Measurements from ENCODE around the gene PNKD. TPM values are rescaled to one million over a fixed set of nuclear protein-coding genes. Genes with fewer than 3 reads are reported as not detected.

Gene PNKD, protein sequence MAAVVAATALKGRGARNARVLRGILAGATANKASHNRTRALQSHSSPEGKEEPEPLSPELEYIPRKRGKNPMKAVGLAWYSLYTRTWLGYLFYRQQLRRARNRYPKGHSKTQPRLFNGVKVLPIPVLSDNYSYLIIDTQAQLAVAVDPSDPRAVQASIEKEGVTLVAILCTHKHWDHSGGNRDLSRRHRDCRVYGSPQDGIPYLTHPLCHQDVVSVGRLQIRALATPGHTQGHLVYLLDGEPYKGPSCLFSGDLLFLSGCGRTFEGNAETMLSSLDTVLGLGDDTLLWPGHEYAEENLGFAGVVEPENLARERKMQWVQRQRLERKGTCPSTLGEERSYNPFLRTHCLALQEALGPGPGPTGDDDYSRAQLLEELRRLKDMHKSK
- 25.3 and 48.1 TPM in 2 replicates for total RNA-seq

DNA sequence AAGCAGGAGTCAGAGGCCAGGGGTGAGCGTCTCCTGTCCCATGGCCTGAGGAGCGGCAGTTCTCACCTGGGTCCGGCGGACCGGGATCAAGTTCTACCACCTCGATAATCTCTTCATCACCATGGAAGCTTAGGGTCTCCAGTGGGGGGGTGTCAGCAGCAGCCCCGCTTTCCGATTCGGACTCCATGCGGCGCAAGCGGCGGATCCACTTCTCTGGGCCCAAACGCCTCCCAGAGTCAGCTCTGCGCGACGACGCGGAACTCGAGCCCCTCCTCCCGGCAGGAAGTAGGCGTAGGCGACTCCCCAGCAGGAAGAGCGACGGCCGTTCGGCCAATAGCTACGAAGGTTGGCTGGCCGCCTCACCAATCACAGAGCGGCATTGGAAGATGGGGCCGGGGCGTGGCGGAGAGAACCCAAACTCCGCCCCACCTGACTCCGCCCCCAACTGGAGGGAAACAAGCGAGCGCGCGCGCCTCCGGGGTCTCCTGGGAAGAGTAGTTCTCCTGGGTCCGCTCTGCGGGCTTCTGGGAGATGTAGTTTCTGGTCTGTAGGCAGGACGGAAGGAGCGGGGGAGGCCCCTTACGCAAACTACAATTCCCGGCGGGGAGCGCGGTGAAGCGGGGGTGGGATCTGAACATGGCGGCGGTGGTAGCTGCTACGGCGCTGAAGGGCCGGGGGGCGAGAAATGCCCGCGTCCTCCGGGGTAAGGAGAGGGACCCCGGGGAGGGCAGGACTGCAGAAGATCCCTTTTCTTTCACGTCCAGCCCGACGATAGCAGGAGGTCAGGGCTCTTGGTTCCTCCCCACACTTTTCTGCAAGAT lies at the start of gene PNKD, which contains the start of gene AAMP:
Gene PNKD (plus strand): TSS at position 620 of the 821 bp plus-strand sequence. CDS start 17 bp downstream, at position 637.
Gene AAMP (minus strand): TSS at position 238 of the 821 bp plus-strand sequence. CDS start 51 bp downstream, at position 187.

DNA sequence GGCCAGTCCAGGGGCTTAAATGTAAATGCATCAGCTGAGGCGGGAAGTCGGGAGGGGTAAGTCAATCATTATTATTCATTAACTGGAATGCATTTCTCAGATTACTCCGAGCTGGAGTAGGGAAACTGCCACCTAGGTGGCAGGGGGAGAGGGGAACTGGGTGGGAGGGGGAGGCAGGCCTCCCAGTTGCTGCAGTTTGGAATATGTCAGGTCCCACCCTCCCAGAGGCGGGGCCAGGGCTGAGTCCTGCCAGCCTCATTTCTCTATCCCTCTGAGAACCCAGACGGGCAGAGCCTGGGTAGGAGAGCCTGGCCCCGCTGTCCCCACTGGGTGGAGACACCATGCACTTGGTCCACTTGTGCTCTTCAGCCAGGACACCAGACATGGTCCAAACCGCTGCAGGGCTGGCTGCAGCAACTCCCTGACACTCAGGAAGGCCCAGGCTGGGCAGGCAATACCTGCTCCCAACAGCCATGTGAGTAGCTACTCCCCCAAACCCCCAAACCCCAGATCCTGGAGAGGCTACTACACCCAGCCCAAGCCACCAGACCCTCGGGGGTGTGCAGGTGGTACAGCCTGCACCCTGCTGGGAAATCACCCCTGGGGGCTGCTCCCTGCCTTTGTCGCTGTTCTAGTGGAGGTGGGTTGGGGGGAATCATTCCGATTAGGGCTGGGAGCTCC lies 9.4 kb upstream of the PNKD start, which contains the start of gene GPBAR1:
Gene GPBAR1 (plus strand): TSS at position 274 of the 681 bp plus-strand sequence. CDS start 1,710 bp downstream, outside the sequence.

DNA sequence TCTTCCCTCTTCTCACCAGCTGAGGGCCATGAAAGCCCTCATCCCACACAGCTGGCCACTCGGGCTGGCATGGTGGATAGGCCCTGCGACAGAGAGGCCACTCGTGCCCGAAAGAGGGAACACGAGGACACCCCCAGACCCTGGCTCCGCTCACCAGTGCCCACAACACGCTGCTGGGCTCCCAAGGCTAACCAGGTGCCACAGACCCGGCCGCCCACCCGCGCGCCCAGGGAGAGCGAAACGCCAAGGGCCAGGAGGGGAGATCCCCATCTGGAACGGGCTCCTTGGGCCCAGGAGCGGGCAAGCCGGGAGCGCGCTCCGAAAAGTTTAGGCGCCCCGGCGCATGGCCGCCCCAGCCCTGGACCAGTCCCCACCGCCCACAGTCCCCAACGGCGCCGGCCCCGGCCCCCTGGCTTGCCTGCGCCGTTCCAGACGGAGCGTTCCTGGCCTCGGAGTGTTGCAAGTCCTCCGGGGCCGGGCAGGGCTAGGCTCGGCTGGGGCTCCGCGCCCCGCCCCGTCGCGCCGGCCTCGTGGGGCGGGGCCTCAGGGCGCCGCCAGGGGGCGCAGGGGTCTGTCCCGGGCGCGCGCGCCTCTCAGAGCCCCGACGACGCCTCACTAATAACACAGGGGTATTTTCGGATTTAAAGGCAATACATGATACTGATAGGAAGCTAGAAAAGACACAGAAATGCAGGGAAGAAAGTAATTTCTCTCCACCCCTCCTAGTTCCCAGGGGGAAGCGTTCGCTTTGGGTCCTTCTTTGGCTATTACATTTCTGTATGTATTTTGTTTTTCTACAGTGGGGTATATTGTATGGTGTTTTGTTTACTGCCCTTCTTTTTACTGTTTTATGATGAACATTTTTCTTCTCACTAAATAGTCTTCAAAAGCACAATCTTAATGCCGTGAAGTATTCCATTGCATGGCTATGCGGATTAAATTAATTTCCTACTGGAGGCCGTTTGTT lies 22.0 kb downstream of the PNKD start, which contains the start of gene TMBIM1:
Gene TMBIM1 (minus strand): TSS at position 456 of the 967 bp plus-strand sequence. CDS start 10,362 bp downstream, outside the sequence.

DNA sequence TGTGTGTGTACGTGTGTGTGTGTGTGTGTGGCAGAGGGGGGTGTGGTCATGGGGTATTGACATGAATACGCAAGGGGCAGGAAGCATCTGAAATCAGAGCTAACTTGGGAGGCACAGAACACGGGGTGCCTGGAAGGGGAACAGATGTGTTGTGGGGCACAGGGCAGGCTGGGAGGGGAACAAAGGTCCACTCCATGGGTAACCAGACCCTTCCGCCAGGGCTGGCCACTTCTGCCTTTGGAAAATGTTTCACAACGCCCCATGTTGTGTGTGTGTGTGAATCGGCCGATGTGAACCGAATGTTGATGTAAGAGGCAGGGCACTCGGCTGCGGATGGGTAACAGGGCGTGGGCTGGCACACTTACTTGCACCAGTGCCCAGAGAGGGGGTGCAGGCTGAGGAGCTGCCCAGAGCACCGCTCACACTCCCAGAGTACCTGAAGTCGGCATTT lies 111.6 kb downstream of the PNKD start, which contains the start of gene SLC11A1:
Gene SLC11A1 (plus strand): TSS at position 358 of the 451 bp plus-strand sequence. CDS start 96 bp downstream, outside the sequence.

Small RNA genes lying within 50 kb of the gene (small RNA-seq; reads per million reads assigned to genes)
- not detected for gene MIR6810 (ENCODE audit: low replicate concordance)

Other genes with a start within 250 kb of the PNKD start
- not detected in 2 replicates for gene RUFY4, start 201.3 kb upstream of the PNKD start, total RNA-seq
- not detected in 2 replicates for gene CXCR2, start 144.5 kb upstream of the PNKD start, total RNA-seq
- gene CXCR1, start 103.6 kb upstream of the PNKD start, total RNA-seq = not detected in 2 replicates
- gene ARPC2, start 53.3 kb upstream of the PNKD start, total RNA-seq = 428 and 639 TPM in 2 replicates
- gene GPBAR1, start 9.5 kb upstream of the PNKD start, total RNA-seq = 0.14 and 0.22 TPM in 2 replicates
- 127 and 165 TPM in 2 replicates for gene AAMP, start 382 bp upstream of the PNKD start, total RNA-seq
- gene TMBIM1, start 22.0 kb downstream of the PNKD start, total RNA-seq = 168 and 229 TPM in 2 replicates
- not detected in 2 replicates for gene CATIP, start 86.3 kb downstream of the PNKD start, total RNA-seq
- under 0.01 and 0.14 TPM in 2 replicates for gene SLC11A1, start 111.8 kb downstream of the PNKD start, total RNA-seq
- 77.3 and 101 TPM in 2 replicates for gene CTDSP1, start 129.3 kb downstream of the PNKD start, total RNA-seq
- gene VIL1, start 148.6 kb downstream of the PNKD start, total RNA-seq = not detected in 2 replicates

All from placental pericyte (primary cell).